Mucosa of rectum (tissue), 2 donors: Measurements from ENCODE around the gene PDE6B.

Experiments
- H3K27ac ChIP-seq, 2 donors: one replicate each; pipeline ENCODE4 v1.7.0; 2013; ENCODE audit warnings: inconsistent platforms in 2 of 2, low read depth in 2 of 2, low read length in 2 of 2
- H3K27me3 ChIP-seq, 2 donors: one replicate each; pipeline ENCODE4 v1.7.0; 2013; ENCODE audit warnings: low read length in 2 of 2; ENCODE audit not compliant: control insufficient read depth in 2 of 2, insufficient read depth in 2 of 2
- H3K36me3 ChIP-seq, 2 donors: one replicate each; pipeline ENCODE4 v1.7.0; 2013; ENCODE audit warnings: low read length in 2 of 2; ENCODE audit not compliant: control insufficient read depth in 2 of 2, insufficient read depth in 2 of 2
- H3K4me1 ChIP-seq, 2 donors: one replicate each; pipeline ENCODE4 v1.7.0; 2013; ENCODE audit warnings: low read length in 2 of 2, mild to moderate bottlenecking in 1 of 2; ENCODE audit not compliant: control insufficient read depth in 2 of 2, insufficient read depth in 2 of 2
- H3K4me3 ChIP-seq, 2 donors: one replicate each; pipeline ENCODE4 v1.7.0; 2013; ENCODE audit warnings: low read length in 2 of 2
- H3K9ac ChIP-seq, 2 donors: one replicate each; pipeline ENCODE4 v1.7.0; 2013; ENCODE audit warnings: low read length in 2 of 2, low read depth in 1 of 2, mild to moderate bottlenecking in 1 of 2
- H3K9me3 ChIP-seq, 2 donors: one replicate each; pipeline ENCODE4 v1.7.0; 2013; ENCODE audit warnings: low read length in 2 of 2; ENCODE audit not compliant: control insufficient read depth in 2 of 2
- donor health status: healthy.
- donor health status: Normal muscosa, but diverticular disease.

Gene PDE6B

DNA sequence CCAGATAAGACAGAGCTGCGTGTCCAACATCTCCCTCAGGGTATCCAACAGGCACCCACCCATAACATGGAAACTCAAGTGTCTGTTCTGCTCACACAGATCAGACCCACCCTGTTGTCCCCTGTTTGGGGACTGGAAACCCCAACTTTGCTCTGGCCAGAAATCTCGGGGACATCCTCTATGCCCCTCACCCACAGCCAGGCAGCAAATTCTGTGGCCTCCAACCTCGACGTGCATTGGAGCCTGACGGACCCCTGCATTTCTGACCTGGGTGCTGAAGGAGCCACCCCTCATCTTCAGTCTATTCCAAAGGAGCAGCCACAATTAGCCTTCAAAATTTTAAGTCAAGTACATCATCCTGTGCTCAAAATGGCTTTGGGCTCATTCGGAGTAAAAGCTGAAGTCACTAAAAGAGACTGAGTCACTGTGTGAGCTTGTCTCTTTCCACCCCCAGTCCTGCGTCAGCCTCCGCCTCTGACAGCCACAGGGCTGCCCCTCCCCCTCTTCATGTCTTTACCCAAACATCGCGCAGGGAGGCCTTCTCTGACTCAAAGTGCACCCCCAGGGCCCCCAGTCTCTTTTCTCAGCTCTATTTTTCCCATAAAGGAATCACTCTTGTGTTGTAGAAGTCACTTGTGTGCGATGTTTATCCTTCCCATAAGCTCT lies 24.4 kb upstream of the PDE6B start:
- Histone ChIP-seq H3K9me3 (no peaks in the 10 kb centered on the region), H3K4me1 (no peaks in the 10 kb centered on the region), H3K27ac (no peak overlapping the region), H3K36me3 (no peaks in the 10 kb centered on the region), H3K4me3 (no peak overlapping the region), H3K9ac (no peak overlapping the region), H3K27me3 (no peaks in the 10 kb centered on the region)

DNA sequence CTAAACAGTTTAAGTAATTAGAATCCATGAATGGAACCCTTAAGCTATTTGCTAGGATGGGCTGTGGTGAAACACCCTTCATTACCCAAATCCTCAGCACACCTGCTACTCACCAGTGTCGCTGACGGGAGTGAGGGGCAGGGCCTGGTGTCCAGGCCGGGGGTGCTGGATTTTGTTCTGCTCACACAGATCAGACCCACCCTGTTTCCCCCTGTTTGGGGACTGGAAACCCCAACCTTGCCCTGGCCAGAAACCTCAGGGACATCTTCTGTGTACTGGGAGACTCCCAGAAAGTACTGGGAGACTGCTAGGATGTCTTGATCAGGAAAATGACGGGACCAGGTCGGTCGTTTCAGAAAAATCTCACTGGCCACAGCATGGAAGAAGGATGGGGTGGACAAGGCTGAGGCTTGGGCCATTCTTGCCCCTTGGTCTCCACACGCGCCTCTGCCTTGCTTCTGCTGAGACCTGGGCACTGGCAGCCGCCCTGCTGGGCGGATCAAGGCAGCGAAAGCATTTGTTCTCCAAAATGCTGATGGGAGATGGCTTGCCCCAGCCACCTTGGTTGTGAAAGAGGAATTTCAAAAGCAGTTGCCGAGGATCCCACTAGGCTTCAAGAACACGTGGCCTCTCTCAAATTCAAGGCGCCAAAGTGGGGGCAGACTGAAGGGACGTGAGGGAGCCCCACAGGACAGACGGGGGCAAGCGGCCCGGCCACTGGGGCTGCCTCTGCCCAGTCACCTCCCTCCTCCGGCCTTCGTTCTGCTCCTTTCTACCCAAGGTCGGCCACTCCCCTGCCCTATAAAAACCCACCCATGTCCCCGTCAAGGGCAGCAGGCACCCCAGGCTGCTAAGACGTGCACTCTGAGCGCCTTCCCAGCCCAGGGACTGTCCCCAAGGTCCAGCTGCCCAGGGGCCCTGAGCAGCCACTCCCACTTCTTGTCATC lies 23.5 kb upstream of the PDE6B start:
- Histone ChIP-seq H3K9ac (no peak overlapping the region), H3K36me3 (no peaks in the 10 kb centered on the region), H3K27ac (no peak overlapping the region), H3K4me3 (no peak overlapping the region), H3K27me3 (no peaks in the 10 kb centered on the region), H3K4me1 (no peaks in the 10 kb centered on the region), H3K9me3 (no peaks in the 10 kb centered on the region)

DNA sequence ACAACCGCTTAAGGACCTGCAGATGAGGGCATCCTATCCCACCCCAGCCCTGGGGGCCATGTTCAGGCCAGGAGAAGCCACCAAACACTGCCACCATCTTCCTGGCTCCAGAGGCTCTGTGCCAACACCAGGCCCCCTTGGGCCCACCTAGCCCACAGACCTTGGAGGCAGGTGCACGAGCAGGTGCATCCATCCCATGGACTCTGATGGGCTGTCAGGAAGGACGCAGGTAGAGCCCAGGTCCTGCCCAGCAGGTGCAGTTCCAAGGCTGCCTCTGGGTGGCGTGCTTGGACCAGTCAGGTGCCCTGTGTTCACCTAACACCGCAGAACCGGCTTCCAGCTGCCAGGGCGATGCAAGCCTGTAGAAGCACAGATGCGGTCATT lies 22.8 kb upstream of the PDE6B start:
- no peaks in the 10 kb centered on the region for H3K9me3 ChIP-seq
- no peaks in the 10 kb centered on the region for H3K4me1 ChIP-seq
- H3K27me3 ChIP-seq: no peaks in the 10 kb centered on the region
- no peak overlapping the region for H3K4me3 ChIP-seq
- no peak overlapping the region for H3K27ac ChIP-seq
- no peaks in the 10 kb centered on the region for H3K36me3 ChIP-seq
- H3K9ac ChIP-seq: no peak overlapping the region

DNA sequence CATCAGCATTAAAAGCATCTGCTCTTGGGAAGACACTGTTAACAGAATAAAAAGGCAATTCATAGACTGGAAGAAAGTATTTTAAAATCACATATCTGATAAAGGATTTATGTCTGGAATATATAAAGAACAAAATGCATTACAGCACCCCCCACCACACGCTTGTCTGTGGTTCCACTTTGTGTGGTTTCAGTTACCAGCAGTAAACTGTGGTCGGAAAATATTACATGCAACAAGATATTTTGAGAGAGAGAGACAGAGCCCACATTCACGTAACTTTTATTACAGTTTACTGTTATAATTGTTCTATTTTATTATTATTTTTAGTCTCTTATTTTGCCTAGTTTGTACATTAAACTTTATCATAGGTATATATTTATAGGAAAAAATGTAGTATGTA lies 21.2 kb upstream of the PDE6B start:
- Histone ChIP-seq H3K4me3 (no peak overlapping the region), H3K9ac (no peak overlapping the region)

DNA sequence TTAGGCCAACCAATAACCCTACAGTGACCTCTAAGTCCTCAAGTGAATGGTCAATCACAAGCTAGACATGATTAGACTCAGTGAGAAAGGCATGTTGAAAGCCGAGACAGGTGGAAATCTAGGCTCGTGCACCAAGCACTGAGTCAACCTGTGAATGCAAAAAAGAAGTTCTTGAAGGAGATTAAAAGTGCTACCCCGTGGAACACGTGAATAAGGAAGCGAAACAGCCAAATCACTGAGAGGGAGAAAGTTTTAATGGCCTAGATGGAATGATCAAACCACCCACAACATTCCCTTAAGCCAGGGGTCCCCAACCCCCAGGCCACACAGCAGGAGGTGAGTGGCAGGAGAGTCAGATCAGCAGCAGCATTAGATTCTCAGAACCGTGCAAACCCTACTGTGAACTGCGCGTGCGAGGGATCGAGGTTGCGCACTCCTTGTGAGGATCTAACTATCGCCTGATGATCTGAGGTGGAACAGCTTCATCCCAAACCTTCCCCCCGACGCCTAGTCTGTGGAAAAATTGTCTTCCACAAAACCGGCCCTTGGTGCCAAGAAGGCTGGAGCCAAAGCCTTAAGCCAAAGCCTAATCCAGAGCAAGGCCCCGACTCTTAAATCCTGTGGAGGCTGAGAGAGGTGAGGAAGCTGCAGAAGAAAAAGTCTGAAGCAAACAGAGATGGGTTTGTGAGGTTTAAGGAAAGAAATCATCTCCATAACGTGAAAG lies 19.5 kb upstream of the PDE6B start:
- H3K4me1 ChIP-seq: no peaks in the 10 kb centered on the region
- H3K27me3 ChIP-seq: peaks cover 4 to 5% of the 10 kb centered on the region in 2 donors
- no peaks in the 10 kb centered on the region for H3K9me3 ChIP-seq
- H3K9ac ChIP-seq: no peak overlapping the region
- no peaks in the 10 kb centered on the region for H3K36me3 ChIP-seq
- no peak overlapping the region for H3K4me3 ChIP-seq
- H3K27ac ChIP-seq: no peak overlapping the region

More for the DNA sequence above, 21.2 kb upstream of the PDE6B start:
- H3K9me3 ChIP-seq: no peaks in the 10 kb centered on the region
- H3K27ac ChIP-seq: no peak overlapping the region
- H3K36me3 ChIP-seq: no peaks in the 10 kb centered on the region
- peaks cover 0 to 4% of the 10 kb centered on the region in 2 donors for H3K27me3 ChIP-seq
- no peaks in the 10 kb centered on the region for H3K4me1 ChIP-seq

DNA sequence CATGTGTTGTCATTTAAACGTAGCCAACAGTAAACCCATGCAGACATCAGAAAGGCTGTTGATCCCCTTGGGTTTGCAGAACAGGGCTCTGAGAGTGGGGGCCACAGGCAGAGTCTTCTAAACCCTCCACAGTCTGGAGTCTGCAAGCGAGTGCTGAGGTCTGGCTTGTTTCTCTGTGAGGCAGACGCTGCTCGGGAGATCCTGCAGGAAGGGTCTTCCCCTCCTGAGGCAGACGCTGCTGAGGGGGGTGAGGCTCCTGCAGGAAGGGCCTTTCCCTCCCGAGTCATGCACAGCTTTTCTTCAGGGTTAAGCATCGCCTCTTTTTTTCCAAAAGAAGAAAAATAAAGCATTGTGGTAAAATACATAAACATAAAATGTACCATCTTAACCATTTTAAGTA lies 17.1 kb upstream of the PDE6B start:
- no peak overlapping the region for H3K4me3 ChIP-seq
- no peaks in the 10 kb centered on the region for H3K9me3 ChIP-seq
- H3K9ac ChIP-seq: no peak overlapping the region
- peaks cover 4 to 5% of the 10 kb centered on the region in 2 donors for H3K27me3 ChIP-seq
- H3K4me1 ChIP-seq: no peaks in the 10 kb centered on the region
- no peaks in the 10 kb centered on the region for H3K36me3 ChIP-seq
- H3K27ac ChIP-seq: no peak overlapping the region

DNA sequence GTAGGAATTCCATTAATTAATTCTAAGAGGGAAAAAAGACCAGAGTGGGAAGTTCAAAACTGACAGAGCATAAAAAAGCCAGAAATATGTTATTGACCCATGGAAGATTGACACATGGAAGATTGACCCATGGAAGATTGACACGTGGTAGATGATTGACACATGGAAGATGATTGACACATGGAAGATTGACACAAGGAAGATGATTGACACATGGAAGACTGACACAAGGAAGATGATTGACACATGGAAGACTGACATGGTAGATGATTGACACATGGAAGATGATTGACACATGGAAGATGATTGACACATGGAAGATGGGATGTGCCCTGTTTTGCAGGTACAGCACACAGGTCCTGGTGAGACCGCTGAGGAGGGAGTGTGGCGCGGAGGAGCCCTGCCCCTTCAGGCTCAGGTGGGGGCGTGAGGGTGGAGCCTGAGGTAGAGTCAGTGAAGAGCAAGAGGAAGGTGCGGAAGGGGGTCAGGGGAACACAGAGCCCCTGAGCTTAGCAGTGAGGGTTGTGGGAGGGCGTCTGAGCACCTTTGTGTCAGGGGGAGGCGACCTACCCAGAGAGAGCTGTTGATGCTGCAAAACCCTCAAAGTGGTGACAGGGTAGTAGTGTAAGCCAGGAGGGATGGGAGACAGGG lies 15.8 kb upstream of the PDE6B start:
- Histone ChIP-seq H3K9ac (no peak overlapping the region), H3K4me1 (no peaks in the 10 kb centered on the region), H3K36me3 (no peaks in the 10 kb centered on the region), H3K27me3 (peaks cover 4 to 5% of the 10 kb centered on the region in 2 donors), H3K4me3 (no peak overlapping the region), H3K27ac (no peak overlapping the region), H3K9me3 (no peaks in the 10 kb centered on the region)

DNA sequence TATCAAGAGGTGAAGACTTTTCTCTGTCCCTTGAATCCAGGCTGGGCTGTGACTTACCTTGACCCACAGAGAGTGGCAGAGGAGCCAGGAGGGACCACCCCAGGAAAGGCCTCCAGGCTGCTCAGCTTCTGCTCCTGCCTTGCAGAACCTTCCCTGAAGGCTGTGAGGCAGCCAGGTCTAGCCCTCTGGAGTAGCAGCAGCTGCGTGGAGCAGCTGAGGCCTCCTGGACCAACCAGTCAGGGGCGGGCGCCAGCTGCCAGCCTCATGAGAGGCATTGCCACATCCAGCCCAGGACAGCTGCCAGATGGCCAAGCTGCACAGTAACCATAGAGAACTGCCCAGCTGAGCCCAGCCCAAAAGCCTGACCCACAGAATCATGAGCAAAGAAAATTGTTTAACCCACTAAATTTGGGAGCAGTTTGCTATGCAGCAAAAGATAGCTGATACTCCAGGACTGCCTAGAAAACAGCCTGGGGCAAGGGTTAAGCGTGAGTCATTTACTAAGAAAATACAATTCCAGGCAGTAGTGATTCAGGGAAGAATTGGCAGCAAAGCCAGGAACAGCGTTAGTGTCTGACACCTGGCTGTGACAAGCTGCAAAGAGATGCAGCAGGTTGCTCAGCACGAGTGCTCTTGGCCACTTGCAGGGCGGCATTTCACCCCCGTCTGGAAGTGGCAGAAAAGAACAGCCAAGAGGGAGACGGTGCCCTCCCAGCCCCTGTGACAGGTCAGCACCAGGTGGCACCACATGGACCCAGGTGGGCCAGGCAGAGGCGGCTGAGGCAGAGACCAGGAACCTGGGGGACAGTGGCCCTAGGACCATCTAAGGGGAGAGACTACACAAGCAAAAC lies 14.7 kb upstream of the PDE6B start:
- Histone ChIP-seq H3K27ac (no peak overlapping the region), H3K9me3 (no peaks in the 10 kb centered on the region), H3K36me3 (no peaks in the 10 kb centered on the region), H3K4me1 (no peaks in the 10 kb centered on the region), H3K9ac (no peak overlapping the region), H3K4me3 (no peak overlapping the region), H3K27me3 (peaks cover 4 to 5% of the 10 kb centered on the region in 2 donors)

DNA sequence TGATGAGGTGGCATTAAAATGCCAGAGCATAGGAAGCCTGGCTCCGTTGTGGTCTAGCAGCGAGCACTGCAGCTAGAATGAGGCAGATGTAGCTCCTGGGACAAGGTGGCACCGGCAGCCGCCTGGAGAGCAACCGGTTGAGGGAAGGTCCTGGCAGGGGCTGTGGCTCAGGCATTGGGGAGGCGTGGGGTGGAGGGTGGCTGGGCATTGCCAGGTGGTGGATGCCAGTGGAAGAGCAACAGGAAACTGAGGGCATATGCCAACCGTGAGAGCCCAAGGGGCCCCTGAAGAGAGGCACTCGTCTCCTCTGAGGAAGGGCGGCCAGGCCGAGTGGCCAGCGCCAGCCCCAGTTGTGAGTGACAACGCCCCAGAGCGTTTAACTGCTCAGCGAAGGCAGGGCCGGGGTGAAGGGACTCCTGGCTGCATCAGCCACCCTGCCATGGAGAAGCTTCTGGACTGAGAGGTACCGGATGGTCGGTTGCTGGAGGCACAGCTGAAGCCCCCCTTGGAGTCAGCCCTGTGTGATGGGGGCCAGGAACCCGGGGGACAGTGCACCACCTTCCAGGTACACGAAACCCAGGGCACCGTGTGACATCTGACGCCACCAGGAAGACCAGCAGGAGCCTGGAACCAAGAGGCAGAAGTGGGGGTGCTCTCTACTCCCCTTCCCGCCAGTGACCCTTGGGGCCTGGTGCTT lies 13.2 kb upstream of the PDE6B start:
- Histone ChIP-seq H3K4me1 (no peaks in the 10 kb centered on the region), H3K27me3 (peaks cover 4 to 5% of the 10 kb centered on the region in 2 donors), H3K36me3 (no peaks in the 10 kb centered on the region), H3K9me3 (no peaks in the 10 kb centered on the region), H3K4me3 (no peak overlapping the region), H3K9ac (no peak overlapping the region), H3K27ac (no peak overlapping the region)
